Hepatocyte (in vitro differentiated cells): ENCODE measurements around the gene DTD1.

Experiments
- CTCF ChIP-seq: fragments of 200-600 bp; sonication (generic); IDR thresholded peaks from 2 replicates; pipeline ENCODE4 v1.5.1; 2016; ENCODE audit warnings: antibody characterized with exemption, mild to moderate bottlenecking; ENCODE audit not compliant: poor library complexity
- EZH2 ChIP-seq: fragments of 200-600 bp; sonication (generic); IDR thresholded peaks from 2 replicates; pipeline ENCODE4 v1.6.1; 2016; ENCODE audit warnings: antibody characterized with exemption, mild to moderate bottlenecking, borderline replicate concordance
- EZH2phosphoT487 ChIP-seq: fragments of 200-600 bp; sonication (generic); IDR thresholded peaks from one replicate; pipeline ENCODE4 v1.6.1; 2018; ENCODE audit warnings: antibody characterized with exemption, mild to moderate bottlenecking, low read depth, moderate library complexity; ENCODE audit not compliant: unreplicated experiment, severe bottlenecking

- TF ChIP-seq CTCF (no peak), EZH2 (no peak), EZH2phosphoT487 (no peak)
Observed at GRCh38 chr20:18734525-18735189, 146.8 kb downstream of the DTD1 start.
